Measurements from ENCODE around the gene MRPL58.

- TF ChIP-seq CTCF (IDR thresholded peaks at IDR 0.05; ENCODE audit: insufficient read depth, low read length, poor library complexity, severe bottlenecking) (no peak), EZH2phosphoT487 (conservative IDR thresholded peaks at IDR 0.05; ENCODE audit: low read length) (no peak)
Observed at GRCh38 chr17:74990581-74991105, 21.8 kb upstream of the MRPL58 start.

All from SU-DHL-6 (cell line).